Activated naive CD4-positive, alpha-beta T cell treated with Interleukin-2 at 50 U/mL for 16 hours (primary cell): Measurements from ENCODE around the gene ETNK2.

Experiments
- DNase-seq: peaks from one replicate; pipeline ENCODE4 v3.0.0-alpha.2; 2020

Gene ETNK2

DNA sequence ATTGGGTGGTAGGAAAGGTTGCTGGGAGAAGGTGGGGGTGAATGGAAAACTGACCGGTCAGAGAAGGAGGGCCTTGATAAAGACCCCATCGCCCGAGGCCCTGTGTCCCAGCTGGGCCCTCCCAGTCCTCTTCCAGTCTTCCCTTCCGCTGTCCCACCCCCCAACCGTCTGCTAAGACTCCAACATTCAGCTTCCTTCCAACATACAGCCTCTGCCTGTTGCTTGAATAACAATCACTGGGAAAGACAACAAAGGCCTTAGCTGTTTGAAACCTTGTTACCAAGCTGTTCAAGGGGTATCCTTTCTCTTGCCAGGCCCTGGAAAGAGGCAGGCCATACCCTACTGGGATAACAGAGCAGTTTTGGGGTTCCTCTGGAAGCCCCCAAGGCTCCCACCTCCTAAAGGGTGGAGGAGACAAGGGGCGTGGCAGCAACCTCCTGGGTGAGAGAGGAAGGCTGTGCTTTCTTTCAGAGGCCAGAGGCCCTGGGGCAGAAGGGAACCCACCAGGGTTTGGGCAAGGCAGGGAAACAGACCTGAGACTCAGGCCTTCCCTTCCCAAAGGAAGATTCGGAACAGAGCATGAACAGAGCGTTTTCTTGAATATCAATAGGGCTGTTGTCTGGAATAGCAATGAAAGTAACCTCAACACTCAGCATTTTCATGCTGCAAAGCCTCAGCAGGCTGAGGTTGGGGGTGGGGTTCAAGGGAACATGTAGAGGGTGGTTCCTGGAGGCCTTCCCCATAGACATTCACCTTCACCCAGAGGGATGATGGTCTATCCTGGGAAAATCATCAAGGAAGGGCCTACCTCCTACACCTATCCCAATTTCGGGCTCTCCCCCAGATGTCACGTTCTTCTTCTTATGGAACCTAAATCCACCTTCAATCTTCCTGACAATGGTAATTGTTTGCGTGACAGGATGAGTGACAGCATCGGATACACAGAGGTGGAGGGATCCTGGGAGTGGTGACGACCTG, 4.1 kb downstream of the ETNK2 start:
- no peak for DNase-seq

DNA sequence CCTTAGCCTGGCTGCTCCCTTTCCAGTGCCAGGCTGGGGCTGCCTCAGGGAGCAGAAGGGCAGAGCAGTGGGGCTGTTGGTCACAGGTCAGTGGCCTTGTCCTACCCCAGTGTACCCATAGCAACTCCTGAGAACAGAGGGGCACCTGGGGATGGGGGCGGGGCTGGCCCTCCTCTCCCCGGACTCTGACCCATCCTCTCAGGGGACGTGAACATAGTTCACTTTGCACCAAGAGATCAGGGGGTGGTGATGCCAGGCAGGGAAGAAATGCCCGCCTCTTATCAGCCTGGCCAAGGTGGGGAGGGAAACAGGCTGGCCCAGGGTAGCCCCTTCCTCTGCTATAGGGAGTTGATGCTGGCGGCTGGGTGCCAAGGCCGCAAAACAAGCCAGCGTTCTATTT, 4.9 kb downstream of the ETNK2 start:
- no peak for DNase-seq

DNA sequence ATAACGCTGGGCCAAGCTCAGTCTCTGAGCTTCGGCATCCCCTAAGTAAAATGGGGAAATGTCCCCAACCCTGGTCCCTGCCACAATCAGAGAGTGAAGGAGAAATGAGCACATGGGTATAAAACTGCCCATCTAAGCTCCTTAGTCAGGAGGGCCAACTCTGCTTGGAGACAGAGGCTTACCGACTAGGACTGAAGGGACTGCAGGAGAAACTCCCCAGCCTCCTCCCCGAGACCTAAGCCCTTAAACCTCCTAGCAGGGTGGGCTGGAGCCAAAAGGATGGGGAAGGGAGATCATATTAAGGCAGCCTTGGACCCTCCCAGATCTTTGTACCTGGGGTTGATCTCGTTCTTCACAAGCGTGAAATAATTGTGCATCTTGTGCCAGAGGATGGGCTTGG, 5.5 kb downstream of the ETNK2 start:
- no peak for DNase-seq

DNA sequence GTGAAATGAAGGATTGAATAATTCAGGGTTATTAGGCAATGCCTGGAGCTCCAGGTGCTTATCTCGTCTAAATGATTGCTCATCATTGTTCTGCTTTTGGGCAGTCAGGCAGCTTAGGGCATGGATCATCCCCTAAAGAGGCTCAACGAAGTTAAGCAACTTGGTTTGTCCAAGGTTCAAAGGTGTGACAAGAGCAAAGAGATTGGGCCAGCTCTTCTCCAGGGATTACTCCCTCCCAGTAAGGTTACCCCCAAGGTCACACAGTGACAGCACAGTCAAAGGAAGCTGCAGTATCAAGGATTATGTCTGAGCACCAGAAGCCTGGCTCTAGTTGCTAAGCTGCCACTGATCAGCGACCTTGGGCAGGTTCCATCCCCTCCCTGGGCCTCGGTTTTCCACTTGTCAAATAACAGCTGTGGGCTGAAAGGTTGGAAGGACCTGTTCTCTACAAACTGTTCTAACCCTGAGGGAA, 6.8 kb downstream of the ETNK2 start:
- DNase-seq, result no peak

DNA sequence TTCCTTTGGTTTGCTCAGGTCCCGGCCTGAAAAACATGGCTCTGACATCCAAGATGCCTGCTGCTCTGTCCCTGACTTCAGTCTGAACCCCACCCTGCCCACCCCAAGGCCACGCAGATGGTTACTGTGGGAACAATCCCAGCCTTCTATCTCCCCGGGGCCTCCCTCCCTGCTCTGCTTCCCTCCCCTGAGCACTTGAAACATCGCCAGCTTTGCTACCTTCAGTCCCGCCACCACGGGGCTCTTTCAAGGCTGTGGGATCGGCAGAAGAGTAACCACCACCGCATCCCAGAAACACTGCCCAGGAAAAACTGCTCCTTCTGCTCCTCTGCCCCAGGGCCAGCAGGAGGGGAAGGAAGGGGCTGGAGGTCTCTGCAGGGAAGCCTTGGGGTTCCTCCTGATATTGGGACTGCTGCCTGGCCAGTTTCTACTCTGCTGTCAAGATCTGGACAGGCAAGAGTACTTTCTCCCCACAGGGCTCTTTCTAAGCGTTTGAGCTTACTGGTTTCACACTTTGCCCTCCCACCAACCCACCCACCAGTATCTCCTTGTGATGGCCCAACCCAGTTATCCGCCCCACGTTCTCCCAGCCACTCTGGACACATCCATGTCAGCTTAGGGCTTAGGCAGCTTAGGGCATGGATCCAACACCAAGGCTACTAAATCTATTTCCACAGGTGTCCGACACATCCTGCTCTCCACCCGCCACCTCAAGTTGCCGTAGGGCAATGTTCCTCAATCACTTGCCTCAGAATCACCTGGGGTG, 8.4 kb downstream of the ETNK2 start:
- DNase-seq, result no peak

DNA sequence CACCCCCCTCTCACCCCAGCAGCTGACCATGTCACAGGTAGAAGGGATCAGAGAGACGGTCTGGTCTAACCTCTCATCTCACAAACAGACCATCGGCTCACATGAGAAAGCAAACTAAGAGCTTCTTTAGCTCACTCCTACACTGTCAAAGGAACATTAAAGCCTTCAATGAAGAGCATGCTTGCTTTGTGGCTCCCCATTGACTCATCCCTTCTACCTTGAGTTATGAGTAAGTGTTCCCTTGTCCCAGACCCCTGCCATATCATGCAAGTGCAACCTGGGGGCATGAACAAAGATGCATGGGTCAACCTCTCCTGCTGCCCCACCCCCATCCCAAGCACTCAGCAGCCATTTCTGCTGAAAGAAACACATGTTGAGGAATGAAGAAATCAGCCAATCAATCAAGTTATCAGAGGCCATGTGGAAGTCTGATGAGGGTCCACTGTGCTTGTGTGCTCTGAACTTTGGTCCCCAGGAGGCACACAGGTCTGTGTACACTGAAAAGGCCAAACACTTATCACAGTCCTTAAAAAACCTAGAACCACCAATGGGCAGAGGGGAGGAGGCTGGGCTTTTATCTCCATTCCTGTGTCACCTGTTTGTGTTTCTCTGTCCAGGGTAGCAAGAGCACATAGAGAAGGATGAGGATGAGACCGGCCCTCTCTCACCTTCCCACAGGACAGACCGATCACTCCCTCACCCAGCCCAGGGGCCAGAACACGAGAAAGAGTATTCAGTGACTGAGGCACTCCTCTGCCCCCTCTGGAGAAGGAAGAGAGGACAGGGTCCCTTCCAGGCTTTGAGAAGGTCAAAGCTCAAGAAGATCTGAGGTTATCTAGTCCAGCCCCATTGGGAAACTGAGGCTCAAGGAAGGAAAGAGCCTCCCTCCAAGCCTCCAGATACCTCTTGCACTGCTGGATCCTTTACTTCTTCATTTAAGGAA, 9.5 kb downstream of the ETNK2 start:
- no peak for DNase-seq

DNA sequence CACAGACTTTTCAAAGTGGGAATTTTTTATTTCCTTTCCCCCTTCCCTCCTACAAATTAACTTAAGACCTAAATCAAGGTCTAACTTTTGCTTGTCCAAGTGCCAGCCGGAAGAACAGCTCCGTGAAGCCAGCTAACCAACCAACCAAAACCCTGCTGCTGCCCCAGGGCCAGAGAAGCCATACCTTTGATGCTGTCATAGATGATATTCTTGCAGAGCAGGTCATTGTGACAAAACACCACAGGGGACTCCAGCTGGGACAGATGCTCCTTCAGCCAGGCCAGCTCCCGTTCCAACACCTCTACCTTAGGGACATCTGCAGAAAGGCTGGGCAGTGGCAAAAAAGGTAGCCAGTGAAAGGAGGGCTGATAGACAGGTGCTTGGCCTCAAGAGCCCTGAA, 10.7 kb downstream of the ETNK2 start:
- DNase-seq, result no peak

DNA sequence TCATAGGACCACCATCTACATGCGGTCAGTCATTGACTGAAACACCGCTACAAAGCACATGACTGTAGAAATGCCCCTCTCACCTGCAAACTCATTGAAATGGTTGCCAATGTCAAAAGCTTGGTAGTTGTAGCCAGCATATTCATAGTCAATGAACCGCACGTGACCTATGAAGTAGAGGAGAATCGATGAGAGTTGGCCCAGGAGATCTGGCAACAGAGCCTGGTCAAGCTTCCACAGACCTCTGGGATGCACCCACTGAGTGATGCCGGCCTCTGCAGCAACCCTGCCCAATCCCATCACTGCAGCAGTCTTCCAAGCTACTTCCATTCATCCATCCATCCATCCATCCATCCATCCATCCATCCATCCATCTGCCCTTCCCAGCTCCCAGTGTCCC, 11.9 kb downstream of the ETNK2 start:
- DNase-seq, result no peak

DNA sequence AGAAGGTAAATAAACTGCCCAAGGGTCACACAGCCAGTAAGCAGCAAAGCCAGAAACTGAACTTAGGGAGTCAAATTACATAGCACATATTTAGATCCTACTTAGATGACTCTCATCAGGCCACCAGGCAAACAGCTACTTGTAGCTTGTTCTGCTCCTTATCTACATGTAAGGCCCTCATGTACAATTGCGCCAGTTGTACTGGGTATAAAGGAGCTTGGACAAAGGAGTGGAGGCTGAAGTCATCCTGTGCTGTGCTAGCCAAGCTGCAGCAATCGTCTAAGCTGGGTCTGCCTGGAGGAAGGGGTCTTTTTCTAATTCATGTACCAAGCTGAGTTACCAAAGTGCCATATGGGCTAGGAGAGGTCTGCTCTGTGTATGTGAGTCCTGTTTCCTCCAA, 12.8 kb downstream of the ETNK2 start:
- no peak for DNase-seq

DNA sequence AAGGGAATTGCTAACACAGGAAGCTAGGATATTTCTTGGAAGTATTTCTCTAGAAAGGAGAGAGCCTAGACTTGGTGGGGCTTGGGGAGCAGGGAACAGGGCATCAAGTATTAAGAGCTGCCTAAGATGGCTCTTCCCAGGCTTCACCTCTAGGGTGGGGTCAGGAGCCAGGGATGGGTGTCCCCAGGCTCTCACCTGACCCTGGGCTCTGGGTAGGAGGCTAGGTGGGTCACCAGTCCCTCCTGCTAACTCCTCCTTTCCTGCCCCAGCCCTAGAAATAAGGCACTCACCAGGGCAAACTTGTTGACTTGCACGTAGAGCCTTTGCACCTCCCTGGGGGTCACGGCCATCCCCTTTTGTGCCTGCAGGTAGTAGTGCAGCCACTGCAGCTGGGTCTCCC, 15.0 kb downstream of the ETNK2 start:
- no peak for DNase-seq

DNA sequence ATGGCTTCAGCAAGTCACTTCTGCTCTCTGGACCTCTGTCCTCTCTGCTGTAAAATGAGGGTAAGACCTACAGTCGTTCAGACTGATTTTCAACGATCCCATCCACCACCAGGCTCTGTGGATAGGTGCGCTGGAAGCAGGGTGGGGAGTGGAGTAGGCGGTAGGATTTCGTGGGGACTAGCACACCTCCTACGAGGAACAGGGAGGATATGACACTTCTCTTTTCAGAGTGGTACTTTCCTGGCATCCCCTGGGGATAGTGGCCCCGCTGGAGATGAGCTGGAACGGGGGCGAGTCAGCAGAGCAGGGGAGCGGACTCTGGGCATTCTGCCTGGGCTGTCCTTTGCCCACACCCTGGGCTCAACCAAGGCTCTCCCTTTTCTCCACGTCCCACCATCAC, 17.7 kb downstream of the ETNK2 start:
- no peak for DNase-seq

DNA sequence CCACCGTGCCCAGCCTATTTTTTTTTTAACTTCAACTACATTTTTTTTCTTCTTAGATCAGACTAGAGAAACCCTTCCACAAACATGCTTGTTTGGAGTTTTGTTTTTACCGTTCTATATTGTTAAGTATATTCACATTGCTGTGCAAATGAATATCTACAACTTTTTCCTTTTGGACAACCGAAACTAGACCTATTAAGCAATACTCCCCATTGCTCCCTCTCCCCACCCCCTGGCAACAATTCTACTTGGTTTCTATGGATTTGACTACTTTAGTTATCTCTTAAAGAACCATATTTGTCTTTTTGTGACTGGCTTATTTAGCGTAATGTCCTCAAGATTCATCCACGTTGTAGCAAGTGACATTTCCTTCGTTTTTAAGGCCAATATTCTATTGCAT, 19.1 kb downstream of the ETNK2 start:
- DNase-seq, result no peak

DNA sequence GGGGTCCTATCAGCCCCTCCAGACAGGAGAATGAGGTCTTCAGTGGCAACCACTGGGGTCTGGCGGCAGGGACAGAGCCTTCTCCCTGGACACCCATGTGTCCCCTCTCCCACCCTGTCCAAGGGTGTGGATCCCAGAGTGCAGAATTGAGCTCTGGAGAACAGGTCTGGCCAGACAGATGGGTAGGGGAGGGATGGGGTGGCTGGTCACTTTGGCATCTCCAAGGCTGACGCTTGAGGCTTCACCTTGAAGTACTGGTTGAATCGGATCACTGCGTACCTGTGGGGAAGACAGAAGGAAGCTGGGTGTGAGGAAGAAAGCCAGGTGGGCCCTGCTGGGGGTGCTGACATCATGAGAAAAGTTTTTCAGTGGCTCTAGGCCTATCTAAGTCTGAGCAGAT, 19.9 kb downstream of the ETNK2 start:
- no peak for DNase-seq

DNA sequence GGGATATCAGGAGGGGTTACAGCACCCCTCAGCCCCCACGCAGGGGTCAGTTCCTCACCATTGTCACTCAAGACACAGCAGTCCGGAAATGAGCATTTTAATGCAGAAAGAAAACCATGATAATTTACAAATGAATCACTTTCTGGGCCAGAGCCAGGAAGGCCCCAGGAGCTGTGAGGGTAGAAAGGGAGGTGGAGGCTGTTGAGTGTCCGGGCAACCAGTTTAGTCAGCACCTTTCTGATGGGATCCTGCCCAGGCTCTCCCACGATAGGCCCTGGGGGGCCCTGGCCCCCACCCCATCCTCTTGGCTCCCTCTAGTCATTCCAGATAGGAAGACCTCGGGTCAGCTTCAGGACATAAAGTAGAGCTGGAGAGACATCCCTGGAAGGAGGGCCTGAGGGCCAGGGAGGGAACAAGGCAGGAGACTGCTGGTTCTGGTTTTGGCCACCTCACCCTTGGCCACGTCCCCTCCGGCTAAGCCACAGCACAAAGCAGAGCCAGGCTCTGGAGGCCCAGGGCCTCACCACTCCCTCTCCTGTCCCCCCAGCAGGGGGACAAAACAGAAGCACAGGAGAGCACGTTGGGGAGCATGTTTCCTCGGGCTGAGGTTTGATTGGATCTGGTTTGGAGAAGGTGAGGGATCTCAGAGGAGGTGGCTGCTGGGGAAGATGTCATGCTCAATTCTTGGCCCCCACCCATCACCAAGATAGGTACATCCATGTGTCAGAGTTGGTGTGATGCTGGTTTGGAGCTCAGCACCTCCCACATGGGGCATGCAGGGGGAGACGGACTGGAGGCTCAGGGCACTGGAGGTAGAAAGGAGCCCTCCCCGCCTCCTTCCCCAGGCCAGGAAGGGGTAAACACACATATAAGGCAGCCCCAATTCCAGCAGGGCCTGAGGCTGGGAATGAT, 20.6 kb downstream of the ETNK2 start:
- DNase-seq, result no peak

DNA sequence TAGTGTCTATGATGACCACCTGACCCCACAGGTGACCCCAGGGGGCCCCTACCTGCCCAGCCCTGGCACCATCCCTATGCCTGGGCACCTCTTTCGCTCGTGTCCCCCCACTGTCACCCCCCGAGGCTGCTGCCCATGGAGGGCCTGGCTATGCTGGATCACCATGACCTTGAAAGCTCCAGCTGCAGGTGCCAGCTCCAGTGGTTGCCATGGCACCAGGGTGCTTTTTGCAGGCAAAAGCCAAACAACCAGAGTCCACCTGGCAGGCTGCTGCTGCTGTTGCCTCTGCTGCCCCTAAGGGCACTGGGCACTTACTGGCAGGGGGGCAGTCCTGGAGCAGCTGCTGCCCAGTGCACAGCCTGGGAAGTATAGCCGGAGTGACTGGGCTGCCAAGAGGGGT, 21.7 kb downstream of the ETNK2 start:
- DNase-seq, result no peak

DNA sequence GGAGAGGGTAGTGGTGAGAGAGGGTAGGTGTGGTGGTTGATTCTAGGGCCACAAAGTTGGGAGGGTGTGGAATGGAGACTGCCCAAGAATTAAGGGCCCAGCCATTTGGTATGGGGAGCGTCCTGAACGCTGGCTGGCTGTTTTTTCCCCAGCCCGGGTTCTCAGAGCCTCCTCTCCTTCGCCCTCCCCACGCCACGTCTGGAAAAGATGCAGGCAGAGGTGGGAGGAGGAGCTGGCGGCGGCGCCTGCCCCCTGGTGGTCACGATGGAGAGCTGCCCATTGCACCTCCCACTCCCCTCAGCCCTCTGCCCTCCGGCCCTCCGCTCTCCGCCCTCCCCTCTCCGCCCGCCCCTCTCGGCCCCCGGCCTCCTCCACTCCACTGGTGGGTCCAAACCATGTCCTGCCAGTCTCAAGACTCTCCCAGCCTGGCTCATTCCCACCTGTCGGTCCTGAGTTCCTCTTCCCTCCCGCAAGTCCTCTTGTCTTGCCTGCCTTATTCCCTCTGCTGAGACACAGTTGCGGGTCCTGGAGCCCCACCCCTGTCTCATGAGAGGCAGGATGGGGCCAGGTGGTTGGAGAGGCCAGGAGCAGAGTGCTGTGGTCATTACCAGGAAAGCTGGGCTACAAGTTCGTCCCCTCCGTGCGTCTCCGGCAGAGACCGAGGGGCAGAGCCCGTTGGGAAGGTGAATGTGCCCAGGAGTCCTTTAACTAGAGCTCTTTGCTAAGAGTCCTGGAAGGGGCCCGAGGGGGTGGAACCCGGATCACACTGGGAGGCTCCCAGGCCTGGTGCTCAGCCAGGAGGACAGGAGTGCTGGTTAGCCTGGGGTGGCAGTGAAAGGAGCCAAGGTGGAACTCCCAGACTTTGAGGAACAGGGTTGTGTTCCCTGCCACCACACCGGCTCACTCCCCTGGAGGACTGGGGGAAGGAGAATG, 22.6 kb downstream of the ETNK2 start:
- DNase-seq, result peak; percentile 62

DNA sequence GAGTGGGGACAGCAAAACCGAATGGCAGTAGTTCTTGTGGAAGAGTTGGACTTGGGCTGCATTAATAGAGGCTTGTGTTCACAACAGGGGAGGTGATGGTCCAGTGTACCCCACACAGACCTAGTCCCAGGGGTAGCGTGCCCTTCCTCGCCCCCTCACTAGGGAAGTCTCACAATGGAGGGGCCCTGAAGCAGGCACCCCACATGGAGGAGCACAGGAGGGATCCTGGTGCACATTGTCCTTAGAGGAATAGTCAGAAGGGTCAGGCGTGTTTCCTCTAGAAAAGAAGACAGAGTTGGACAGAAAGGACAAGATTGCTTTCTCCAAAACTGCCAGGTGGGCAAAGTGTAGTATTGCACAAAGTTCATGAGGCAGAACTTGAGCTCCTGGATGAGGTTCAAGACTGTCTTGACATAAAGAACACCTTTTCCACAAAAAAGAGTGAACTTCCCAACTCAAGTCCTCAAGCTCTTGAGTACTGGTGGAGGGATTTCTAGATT, 23.3 kb downstream of the ETNK2 start:
- no peak for DNase-seq

DNA sequence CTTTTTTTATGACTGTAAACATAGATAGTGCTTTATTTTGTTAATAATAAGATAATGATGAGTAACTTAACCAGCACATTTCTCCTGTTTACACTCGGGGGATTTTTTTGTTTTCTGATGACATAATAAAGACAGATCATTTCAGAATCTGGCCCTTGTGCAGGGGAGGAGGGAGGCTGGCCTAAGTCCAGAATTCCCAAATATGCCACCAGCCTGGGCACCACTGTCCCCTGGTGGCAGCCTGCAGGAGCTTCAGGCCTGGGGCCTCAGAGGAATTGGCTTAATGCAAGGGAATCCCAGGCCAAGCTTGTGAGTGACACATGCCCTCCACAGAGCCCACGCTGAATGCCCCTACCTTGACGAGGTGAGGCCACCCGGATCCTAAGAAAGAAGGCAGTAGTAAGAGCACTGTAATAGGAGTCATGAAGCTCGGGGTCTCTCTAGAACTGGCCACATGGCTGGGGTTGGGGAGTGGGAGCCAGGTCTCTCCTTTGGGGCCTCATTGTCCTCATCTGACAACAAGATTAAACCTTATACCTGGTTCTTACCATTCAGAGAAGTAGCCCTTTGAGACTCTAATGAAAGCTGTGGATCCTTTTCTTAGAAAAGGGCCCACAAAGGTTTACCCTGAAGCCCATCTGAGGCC, 24.1 kb downstream of the ETNK2 start:
- DNase-seq, result peak; percentile 23

DNA sequence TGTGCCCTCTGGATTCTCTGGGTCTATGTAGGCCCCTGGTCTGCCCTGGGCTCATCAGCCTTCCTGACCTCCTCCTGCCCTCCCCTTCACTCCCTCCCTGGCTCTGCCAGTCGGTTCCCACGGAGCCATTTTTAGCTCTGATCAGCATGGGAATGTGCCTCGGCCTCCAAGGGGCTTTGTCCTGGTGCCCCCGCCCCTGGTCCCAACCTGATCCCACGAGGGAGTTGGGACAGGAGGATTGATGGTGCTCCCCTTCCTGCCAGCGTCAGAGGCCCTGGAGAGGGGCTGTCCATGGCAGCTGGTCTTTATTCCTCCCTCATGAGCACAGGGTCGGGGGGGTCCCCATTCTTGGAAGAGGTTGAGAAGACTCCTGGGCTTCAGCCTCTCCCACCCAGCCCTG, 24.9 kb downstream of the ETNK2 start:
- no peak for DNase-seq

DNA sequence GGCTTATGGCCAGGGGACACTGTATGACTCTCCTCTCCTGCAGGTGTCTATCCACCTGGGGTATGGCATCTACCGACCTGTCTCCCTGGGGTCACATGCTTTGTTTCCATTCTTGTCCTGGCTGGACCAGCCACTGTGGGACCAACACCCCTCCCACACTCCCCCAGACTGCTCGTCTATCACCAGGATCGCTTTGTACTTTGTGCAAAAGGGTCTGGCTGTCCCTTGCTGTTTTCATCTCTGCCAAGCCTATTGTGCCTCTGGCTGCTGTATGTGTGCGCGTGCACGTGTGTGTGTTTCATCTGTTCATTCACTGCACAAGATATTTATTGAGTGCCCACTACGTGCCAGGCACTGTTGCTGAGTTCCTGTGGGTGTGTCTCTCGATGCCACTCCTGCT, 25.5 kb downstream of the ETNK2 start:
- no peak for DNase-seq
